HepG2 (cell line): ENCODE results near the gene TEKT5. TPM values are rescaled to one million over a fixed set of nuclear protein-coding genes. Genes with fewer than 3 reads are reported as not detected.
A peak's percentile ranks its signal among the peaks of the same experiment; 100 is the strongest.

ENCODE experiments used
- ATAC-seq: fragments of 200-7000 bp; cut with Tn5 transposase; 3 replicates; pipeline ENCODE4 v1.9.1; 2020; ENCODE audit warnings: mild to moderate bottlenecking, moderate library complexity
- BruUV-seq: library from RNA; stranded (reverse); fragments of 400-500 nt; replicated peaks from 2 replicates; lab custom pipeline; 2021; lab: Mats Ljungman, UMichigan
- CTCF ChIA-PET: fragments of 300-600 bp; formaldehyde crosslinking; extraction: SDS; loops from one replicate; lab custom pipeline; 2021; ENCODE audit warnings: low total read pairs, inconsistent platforms, low intra/inter-chr PET ratio; lab: Yijun Ruan, JAX
- POLR2A ChIA-PET: fragments of 350-600 bp; sonication (Branson Sonifier 250); formaldehyde crosslinking; loops from one replicate; lab custom pipeline; 2020; ENCODE audit warnings: antibody characterized with exemption, inconsistent platforms; lab: Yijun Ruan, JAX
- DNase-seq: peaks from one replicate; pipeline ENCODE4 v3.0.0-alpha.2; 2015; ENCODE audit warnings: low spot score
- FAIRE-seq: peaks from 3 replicates; lab custom pipeline; 2011; peaks lifted over from hg19 to GRCh38; lab: Jason Lieb, UNC
- H2AFZ ChIP-seq: one replicate; pipeline ENCODE4 v1.6.1; 2011; ENCODE audit warnings: low read length, inconsistent platforms
- H3K27ac ChIP-seq: fragments of 300-600 bp; 3 replicates; pipeline ENCODE4 v1.8.0; 2011; ENCODE audit warnings: mixed run types, mild to moderate bottlenecking, mixed read lengths, low read length, inconsistent platforms; ENCODE audit not compliant: insufficient read depth; ENCODE audit errors: extremely low read length
- H3K27me3 ChIP-seq, 2 experiments: fragments of 200-600 bp in 1 of 2; 2 replicates in 1 of 2; 3 replicates in 1 of 2; pipeline versions ENCODE4 v1.6.0 to v1.8.0; 2011; ENCODE audit warnings: low read length in 2 of 2, mild to moderate bottlenecking in 2 of 2, moderate library complexity in 2 of 2, inconsistent platforms in 1 of 2; ENCODE audit not compliant: insufficient read depth in 2 of 2, control insufficient read depth in 1 of 2
- H3K36me3 ChIP-seq, 2 experiments: fragments of 200-600 bp in 1 of 2; replicated peaks in 1 of 2; 2 replicates in 1 of 2; 3 replicates in 1 of 2; pipeline versions ENCODE4 v1.5.1 to v1.8.0; 2011; ENCODE audit warnings: low read length in 2 of 2, inconsistent platforms in 1 of 2; ENCODE audit not compliant: insufficient read depth in 2 of 2, control insufficient read depth in 1 of 2
- H3K4me1 ChIP-seq: 2 replicates; pipeline ENCODE4 v1.5.1; 2012; ENCODE audit warnings: low read length, inconsistent platforms; ENCODE audit not compliant: insufficient read depth
- H3K4me2 ChIP-seq: 2 replicates; pipeline ENCODE4 v1.6.0; 2011; ENCODE audit warnings: low read depth, low read length, inconsistent platforms
- H3K4me3 ChIP-seq, 3 experiments: fragments of 200-600 bp in 1 of 3; sonication (generic), shearing (Covaris generic) in 1 of 3; replicated peaks in 1 of 3; 2 replicates each; pipeline ENCODE4 v1.5.1; 2011 to 2016; ENCODE audit warnings: low read length in 3 of 3, inconsistent platforms in 2 of 3, low read depth in 2 of 3, mild to moderate bottlenecking in 2 of 3, control low read depth in 1 of 3, mixed read lengths in 1 of 3; ENCODE audit not compliant: insufficient read depth in 1 of 3
- H3K79me2 ChIP-seq: one replicate; pipeline ENCODE4 v1.6.1; 2011; ENCODE audit warnings: low read length, inconsistent platforms; ENCODE audit not compliant: insufficient read depth
- H3K9ac ChIP-seq: 2 replicates; pipeline ENCODE4 v1.6.0; 2011; ENCODE audit warnings: mild to moderate bottlenecking, low read depth, low read length, inconsistent platforms; ENCODE audit not compliant: insufficient read depth
- H3K9me3 ChIP-seq: 2 replicates; pipeline ENCODE4 v1.5.1; 2012; ENCODE audit warnings: mild to moderate bottlenecking, low read length
- H4K20me1 ChIP-seq: 2 replicates; pipeline ENCODE4 v1.6.0; 2011; ENCODE audit warnings: inconsistent platforms, mild to moderate bottlenecking, low read length, moderate library complexity; ENCODE audit not compliant: insufficient read depth
- ARID4A ChIP-seq: sonication (generic); formaldehyde crosslinking; IDR thresholded peaks from 2 replicates; pipeline ENCODE4 v1.5.0; 2020; ENCODE audit warnings: mild to moderate bottlenecking, missing genetic modification reagents, borderline replicate concordance
- CHCHD3 ChIP-seq: sonication (generic); formaldehyde crosslinking; IDR thresholded peaks from 2 replicates; pipeline ENCODE4 v1.8.0; 2022; ENCODE audit warnings: mild to moderate bottlenecking, missing genetic modification reagents, moderate library complexity
- KMT2B ChIP-seq: IDR thresholded peaks from 2 replicates; pipeline ENCODE4 v1.6.1; 2016; ENCODE audit warnings: missing genetic modification reagents, missing compliant biosample characterization
- ZFP36 ChIP-seq: fragments of 150-350 bp; IDR thresholded peaks from 2 replicates; pipeline ENCODE4 v1.6.1; 2018; ENCODE audit warnings: borderline replicate concordance, low read length, low read depth; ENCODE audit not compliant: partially characterized antibody
- WGBS: methylation state at CpG from one replicate; pipeline ENCODE4 v1.1.6; 2017; ENCODE audit warnings: low lambda C conversion rate; 5-methylcytosine and 5-hydroxymethylcytosine counted together
- in situ Hi-C: cut with HindIII; loops from 2 replicates; pipeline ENCODE4 v1.10.0; 2017; ENCODE audit warnings: low pct_unique_long_range_greater_than_20kb; ENCODE audit not compliant: extremely low pct_ligation_motif_present
- intact Hi-C: fragments of 100-400 bp; cut with micrococcal nuclease; formaldehyde crosslinking; loops from one replicate; pipeline ENCODE4 v1.10.0; 2022; ENCODE audit not compliant: unreplicated experiment
- polyA plus RNA-seq, 8 experiments: library from polyadenylated mRNA; depleted of rRNA in 3 of 8; stranded (reverse) in 7 of 8; unstranded in 1 of 8; fragments of >200 nt; fragmentation: Illumina TruSeq in 4 of 8; extraction: Trizol in 4 of 8; gene quantifications; 2 replicates each; pipeline versions ENCODE4 v1.2.1 to v1.2.3, GENCODE V29; 2011 to 2016; ENCODE audit warnings: low read depth in 4 of 8, missing spikeins in 1 of 8, mixed read lengths in 1 of 8; ENCODE audit not compliant: insufficient read depth in 1 of 8
- total RNA-seq, 5 experiments: library from RNA; depleted of rRNA; stranded (reverse); fragments of >200 nt; fragmentation: Illumina TruSeq; extraction: Trizol; gene quantifications; 2 replicates each; pipeline ENCODE4 v1.2.3, GENCODE V29; 2016; ENCODE audit warnings: low read depth in 1 of 5
- TF ChIP-seq, protein P1 (sequence below): sonication (generic); formaldehyde crosslinking; IDR thresholded peaks from 2 replicates; pipeline ENCODE4 v1.4.0; 2020; ENCODE audit warnings: mild to moderate bottlenecking, missing genetic modification reagents

Gene TEKT5
- total and polyA plus RNA-seq, 2 of the 13 experiments (the other 11 are each of a cell fraction or from before 2014, with no cell fraction given): 0.16 TPM; not detected in 1

GRCh38 chr16:10699756-10700155, 5.0 kb upstream of the TEKT5 start (continued):
- no peak for TF ChIP-seq ARID4A (CRISPR knock-in tag)
- TF ChIP-seq KMT2B (CRISPR knock-in tag): no peak
- TF ChIP-seq CHCHD3 (CRISPR knock-in tag): no peak

GRCh38 chr16:10694306-10694705, 424 bp downstream of the TEKT5 start:
- intact Hi-C loops (no loop called here), in situ Hi-C loops (no loop called here)
- no peak overlapping the region for H3K9ac ChIP-seq
- TF ChIP-seq, protein P1, sequence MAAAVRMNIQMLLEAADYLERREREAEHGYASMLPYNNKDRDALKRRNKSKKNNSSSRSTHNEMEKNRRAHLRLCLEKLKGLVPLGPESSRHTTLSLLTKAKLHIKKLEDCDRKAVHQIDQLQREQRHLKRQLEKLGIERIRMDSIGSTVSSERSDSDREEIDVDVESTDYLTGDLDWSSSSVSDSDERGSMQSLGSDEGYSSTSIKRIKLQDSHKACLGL (CRISPR knock-in tag): 0 out of 2 replicates have a peak, but pooled peaks have one; percentile 49
- TF ChIP-seq ZFP36: no peak
- no peaks in the 10 kb centered on the region for H3K9me3 ChIP-seq
- H3K36me3 ChIP-seq: no peaks in the 10 kb centered on the region
- WGBS: 76% methylated on average over 21 of the region's 21 CpGs
- no TSS peak for BruUV-seq
- H3K27me3 ChIP-seq: peaks cover 2 to 4% of the 10 kb centered on the region in 2 experiments; a peak in 3 of 5 replicates
- H3K27ac ChIP-seq: no peak overlapping the region
- DNase-seq (no peak), FAIRE-seq (no peak), ATAC-seq (no peak; the same call in 2 of the 3 replicates)
- no peak overlapping the region for H3K4me3 ChIP-seq
- ChIA-PET POLR2A (no interaction called here), CTCF (no interaction called here)
- no peaks in the 10 kb centered on the region for H3K79me2 ChIP-seq
- H2AFZ ChIP-seq: no peak overlapping the region
- no peaks in the 10 kb centered on the region for H4K20me1 ChIP-seq
- H3K4me2 ChIP-seq: no peak overlapping the region
- peaks cover under 1% of the 10 kb centered on the region; the same call in 1 of the 2 replicates for H3K4me1 ChIP-seq
